Stimulated activated CD4-positive, alpha-beta T cell treated with anti-CD3 and anti-CD28 coated beads, Interleukin-4, amount 100 ng/mL, for 4 hours (primary cell): Measurements from ENCODE around the gene CDC45.

Experiments used
- DNase-seq, 2 experiments: peaks; one replicate each; pipeline ENCODE4 v3.0.0-alpha.2; 2020

Gene CDC45

GRCh38 chr22:19567157-19568009 is 87.7 kb downstream of the CDC45 start:
- DNase-seq = no peak

GRCh38 chr22:19568337-19569275 is 88.9 kb downstream of the CDC45 start:
- DNase-seq = no peak

GRCh38 chr22:19569276-19569640 is 89.5 kb downstream of the CDC45 start:
- no peak for DNase-seq

GRCh38 chr22:19569976-19570375 is 90.3 kb downstream of the CDC45 start:
- no peak for DNase-seq
